ENCODE measurements around the gene PDE1C.

Gene PDE1C

GRCh38 chr7:32074787-32075585 is 4.8 kb upstream of the PDE1C start:
- DNase-seq (ENCODE audit: low spot score), result no peak

GRCh38 chr7:32073533-32073932 is 3.3 kb upstream of the PDE1C start:
- no peak for DNase-seq (ENCODE audit: low spot score)

- no peak for DNase-seq (ENCODE audit: low spot score)
Measured at GRCh38 chr7:32072397-32072796, 2.2 kb upstream of the PDE1C start.

GRCh38 chr7:32071466-32072091 is 1.4 kb upstream of the PDE1C start:
- no peak for DNase-seq (ENCODE audit: low spot score)

GRCh38 chr7:32070051-32070405 is 179 bp downstream of the PDE1C start:
- no peak for DNase-seq (ENCODE audit: low spot score)

- DNase-seq (ENCODE audit: low spot score), result no peak
Measured at GRCh38 chr7:32069116-32069650, 1.0 kb downstream of the PDE1C start.

- DNase-seq (ENCODE audit: low spot score), result no peak
Measured at GRCh38 chr7:32068411-32069101, 1.7 kb downstream of the PDE1C start.

GRCh38 chr7:32066441-32066840 is 3.8 kb downstream of the PDE1C start:
- DNase-seq (ENCODE audit: low spot score), result no peak

- DNase-seq (ENCODE audit: low spot score), result no peak
Measured at GRCh38 chr7:32063614-32064013, 6.6 kb downstream of the PDE1C start.

GRCh38 chr7:32062150-32062549 is 8.1 kb downstream of the PDE1C start:
- peak; percentile 19 for DNase-seq (ENCODE audit: low spot score)

- DNase-seq (ENCODE audit: low spot score), result no peak
Measured at GRCh38 chr7:32061346-32061745, 8.9 kb downstream of the PDE1C start.

- DNase-seq (ENCODE audit: low spot score), result no peak
Measured at GRCh38 chr7:32059289-32060011, 10.8 kb downstream of the PDE1C start.

GRCh38 chr7:32058002-32058401 is 12.2 kb downstream of the PDE1C start:
- DNase-seq (ENCODE audit: low spot score), result no peak

- DNase-seq (ENCODE audit: low spot score), result no peak
Measured at GRCh38 chr7:32056767-32057166, 13.4 kb downstream of the PDE1C start.

- no peak for DNase-seq (ENCODE audit: low spot score)
Measured at GRCh38 chr7:32053204-32053603, 17.0 kb downstream of the PDE1C start.

- DNase-seq (ENCODE audit: low spot score), result no peak
Measured at GRCh38 chr7:32051128-32051527, 19.1 kb downstream of the PDE1C start.

- no peak for DNase-seq (ENCODE audit: low spot score)
Measured at GRCh38 chr7:32049599-32049998, 20.6 kb downstream of the PDE1C start.

GRCh38 chr7:32048970-32049491 is 21.2 kb downstream of the PDE1C start:
- DNase-seq (ENCODE audit: low spot score), result no peak

- no peak for DNase-seq (ENCODE audit: low spot score)
Measured at GRCh38 chr7:32047801-32048200, 22.4 kb downstream of the PDE1C start.

- no peak for DNase-seq (ENCODE audit: low spot score)
Measured at GRCh38 chr7:32047075-32047474, 23.1 kb downstream of the PDE1C start.

GRCh38 chr7:32045228-32045627 is 25.0 kb downstream of the PDE1C start:
- DNase-seq (ENCODE audit: low spot score), result no peak

GRCh38 chr7:32044739-32045138 is 25.5 kb downstream of the PDE1C start:
- DNase-seq (ENCODE audit: low spot score), result no peak
